Neural cell (in vitro differentiated cells): ENCODE measurements around the gene GALNT16. TPM values are rescaled to one million over a fixed set of nuclear protein-coding genes. Genes with fewer than 3 reads are reported as not detected.

ENCODE experiments used
- H2AFZ ChIP-seq: fragments of 200-600, 300-800 bp; sonication (generic), shearing (Covaris generic); 2 replicates; pipeline ENCODE4 v1.6.0; 2014; ENCODE audit warnings: low read depth, mild to moderate bottlenecking, antibody characterized with exemption, low read length, moderate library complexity
- H3F3A ChIP-seq: fragments of 200-600 bp; shearing (Covaris generic); 2 replicates; pipeline ENCODE4 v1.6.1; 2016; ENCODE audit warnings: mild to moderate bottlenecking, moderate library complexity, mixed read lengths, antibody characterized with exemption, low read length; ENCODE audit not compliant: insufficient read depth, poor library complexity, severe bottlenecking
- H3K27ac ChIP-seq: fragments of 200-600, 300-800 bp; sonication (generic), shearing (Covaris generic); 2 replicates; pipeline ENCODE4 v1.5.1; 2014; ENCODE audit warnings: mild to moderate bottlenecking, low read length, moderate library complexity
- H3K27me3 ChIP-seq: fragments of 300-800, 200-600 bp; sonication (generic), shearing (Covaris generic); 2 replicates; pipeline ENCODE4 v1.6.0; 2014; ENCODE audit warnings: mild to moderate bottlenecking, low read depth, low read length, moderate library complexity; ENCODE audit not compliant: insufficient read depth
- H3K36me3 ChIP-seq: fragments of 300-800, 200-600 bp; sonication (generic), shearing (Covaris generic); 2 replicates; pipeline ENCODE4 v1.5.1; 2014; ENCODE audit warnings: mild to moderate bottlenecking, antibody characterized with exemption, low read length, moderate library complexity; ENCODE audit not compliant: insufficient read depth
- H3K4me2 ChIP-seq: fragments of 300-800, 200-600 bp; sonication (generic), shearing (Covaris generic); 2 replicates; pipeline ENCODE4 v1.6.0; 2014; ENCODE audit warnings: mild to moderate bottlenecking, low read length
- H3K4me3 ChIP-seq: fragments of 300-800, 200-600 bp; sonication (generic), shearing (Covaris generic); 2 replicates; pipeline ENCODE4 v1.5.1; 2014; ENCODE audit warnings: mild to moderate bottlenecking, low read length, moderate library complexity
- H3K79me2 ChIP-seq: fragments of 200-600 bp; shearing (Covaris generic); replicated peaks from 2 replicates; pipeline ENCODE4 v1.6.0; 2014; ENCODE audit warnings: mild to moderate bottlenecking, low read length, moderate library complexity; ENCODE audit not compliant: insufficient read depth
- H3K9ac ChIP-seq: fragments of 300-800, 200-600 bp; sonication (generic), shearing (Covaris generic); 2 replicates; pipeline ENCODE4 v1.6.1; 2016; ENCODE audit warnings: mild to moderate bottlenecking, low read length, mixed read lengths
- H3K9me2 ChIP-seq: fragments of 200-600 bp; shearing (Covaris generic); 2 replicates; pipeline ENCODE4 v1.6.1; 2016; ENCODE audit warnings: mild to moderate bottlenecking, low read length, mixed read lengths; ENCODE audit not compliant: insufficient read depth
- H3K9me3 ChIP-seq: fragments of 200-600, 300-800 bp; sonication (generic), shearing (Covaris generic); 2 replicates; pipeline ENCODE4 v1.6.1; 2016; ENCODE audit warnings: mild to moderate bottlenecking, mixed run types, low read length, moderate library complexity, mixed read lengths
- H4K20me1 ChIP-seq: fragments of 200-600 bp; shearing (Covaris generic); 2 replicates; pipeline ENCODE4 v1.6.1; 2016; ENCODE audit warnings: mild to moderate bottlenecking, mixed run types; ENCODE audit not compliant: insufficient read depth
- CTCF ChIP-seq: fragments of 450-650 bp; IDR thresholded peaks from 2 replicates; pipeline ENCODE4 v1.5.1; 2014; ENCODE audit warnings: antibody characterized with exemption, mild to moderate bottlenecking, moderate library complexity; ENCODE audit not compliant: poor library complexity, severe bottlenecking
- EP300 ChIP-seq: fragments of 450-650 bp; conservative IDR thresholded peaks from 2 replicates; pipeline ENCODE4 v1.6.1; 2014; ENCODE audit warnings: antibody characterized with exemption, mild to moderate bottlenecking, moderate library complexity; ENCODE audit not compliant: poor library complexity, severe bottlenecking
- EZH2 ChIP-seq: fragments of 200-600, 300-800 bp; shearing (Covaris generic), sonication (generic); IDR thresholded peaks from 2 replicates; pipeline ENCODE4 v1.6.1; 2014; ENCODE audit warnings: antibody characterized with exemption, low read length, borderline replicate concordance, mild to moderate bottlenecking; ENCODE audit not compliant: insufficient read depth, poor library complexity, severe bottlenecking
- MXI1 ChIP-seq: fragments of 450-650 bp; conservative IDR thresholded peaks from 2 replicates; pipeline ENCODE4 v1.6.1; 2014; ENCODE audit warnings: antibody characterized with exemption, mild to moderate bottlenecking; ENCODE audit not compliant: poor library complexity, severe bottlenecking
- POLR2AphosphoS5 ChIP-seq: IDR thresholded peaks from 2 replicates; pipeline ENCODE4 v1.6.1; 2012
- RAD21 ChIP-seq: fragments of 450-650 bp; conservative IDR thresholded peaks from 2 replicates; pipeline ENCODE4 v1.6.1; 2014; ENCODE audit warnings: antibody characterized with exemption, mild to moderate bottlenecking, moderate library complexity
- SMC3 ChIP-seq: fragments of 450-650 bp; conservative IDR thresholded peaks from 2 replicates; pipeline ENCODE4 v1.6.1; 2014; ENCODE audit warnings: antibody characterized with exemption, mild to moderate bottlenecking, moderate library complexity; ENCODE audit not compliant: poor library complexity
- TAF1 ChIP-seq: IDR thresholded peaks from 2 replicates; pipeline ENCODE4 v1.6.1; 2012; ENCODE audit warnings: low read depth
- polyA plus RNA-seq: library from polyadenylated mRNA; depleted of rRNA; stranded (reverse); fragments of >200 nt; gene quantifications from 2 replicates; pipeline ENCODE4 v1.2.3, GENCODE V29; 2014
- TF ChIP-seq, protein P1 (sequence below): IDR thresholded peaks from 2 replicates; pipeline ENCODE4 v1.6.1; 2012; ENCODE audit warnings: borderline replicate concordance

The GALNT16 gene
- polyA plus RNA-seq, 1 donor from 2014 or later: 23.8 TPM

GRCh38 chr14:69237142-69237541 is 22.8 kb upstream of the GALNT16 start:
- H3K4me3 ChIP-seq: peak overlapping the region; percentile 44

GRCh38 chr14:69237584-69237983 is 22.4 kb upstream of the GALNT16 start:
- Histone ChIP-seq H3K9me3 (no peaks in the 10 kb centered on the region), H3K27me3 (no peaks in the 10 kb centered on the region), H3K4me3 (peak overlapping the region; percentile 44), H3K9ac (peak overlapping the region; percentile 17), H3K4me2 (no peak overlapping the region), H3K36me3 (peaks cover 27% of the 10 kb centered on the region), H4K20me1 (no peaks in the 10 kb centered on the region), H3K79me2 (no peaks in the 10 kb centered on the region), H2AFZ (no peak overlapping the region), H3K27ac (peak overlapping the region; percentile 59), H3K9me2 (no peaks in the 10 kb centered on the region), H3F3A (peaks cover 3% of the 10 kb centered on the region)
- TF ChIP-seq CTCF: no peak

More at GRCh38 chr14:69237142-69237541, 22.8 kb upstream of the GALNT16 start:
- Histone ChIP-seq H3K9me2 (no peaks in the 10 kb centered on the region), H3K27ac (peak overlapping the region; percentile 59), H4K20me1 (no peaks in the 10 kb centered on the region), H3K79me2 (no peaks in the 10 kb centered on the region), H3K9me3 (no peaks in the 10 kb centered on the region), H3F3A (peaks cover 3% of the 10 kb centered on the region), H3K36me3 (peaks cover 27% of the 10 kb centered on the region), H3K9ac (peak overlapping the region; percentile 17), H3K4me2 (no peak overlapping the region), H3K27me3 (no peaks in the 10 kb centered on the region), H2AFZ (no peak overlapping the region)
- TF ChIP-seq MXI1 (peak; percentile 36), SMC3 (peak; percentile 47), EZH2 (no peak), EP300 (peak; percentile 67), POLR2AphosphoS5 (peak; percentile 94), TAF1 (no peak), RAD21 (peak; percentile 12), CTCF (no peak)
- TF ChIP-seq, protein P1, sequence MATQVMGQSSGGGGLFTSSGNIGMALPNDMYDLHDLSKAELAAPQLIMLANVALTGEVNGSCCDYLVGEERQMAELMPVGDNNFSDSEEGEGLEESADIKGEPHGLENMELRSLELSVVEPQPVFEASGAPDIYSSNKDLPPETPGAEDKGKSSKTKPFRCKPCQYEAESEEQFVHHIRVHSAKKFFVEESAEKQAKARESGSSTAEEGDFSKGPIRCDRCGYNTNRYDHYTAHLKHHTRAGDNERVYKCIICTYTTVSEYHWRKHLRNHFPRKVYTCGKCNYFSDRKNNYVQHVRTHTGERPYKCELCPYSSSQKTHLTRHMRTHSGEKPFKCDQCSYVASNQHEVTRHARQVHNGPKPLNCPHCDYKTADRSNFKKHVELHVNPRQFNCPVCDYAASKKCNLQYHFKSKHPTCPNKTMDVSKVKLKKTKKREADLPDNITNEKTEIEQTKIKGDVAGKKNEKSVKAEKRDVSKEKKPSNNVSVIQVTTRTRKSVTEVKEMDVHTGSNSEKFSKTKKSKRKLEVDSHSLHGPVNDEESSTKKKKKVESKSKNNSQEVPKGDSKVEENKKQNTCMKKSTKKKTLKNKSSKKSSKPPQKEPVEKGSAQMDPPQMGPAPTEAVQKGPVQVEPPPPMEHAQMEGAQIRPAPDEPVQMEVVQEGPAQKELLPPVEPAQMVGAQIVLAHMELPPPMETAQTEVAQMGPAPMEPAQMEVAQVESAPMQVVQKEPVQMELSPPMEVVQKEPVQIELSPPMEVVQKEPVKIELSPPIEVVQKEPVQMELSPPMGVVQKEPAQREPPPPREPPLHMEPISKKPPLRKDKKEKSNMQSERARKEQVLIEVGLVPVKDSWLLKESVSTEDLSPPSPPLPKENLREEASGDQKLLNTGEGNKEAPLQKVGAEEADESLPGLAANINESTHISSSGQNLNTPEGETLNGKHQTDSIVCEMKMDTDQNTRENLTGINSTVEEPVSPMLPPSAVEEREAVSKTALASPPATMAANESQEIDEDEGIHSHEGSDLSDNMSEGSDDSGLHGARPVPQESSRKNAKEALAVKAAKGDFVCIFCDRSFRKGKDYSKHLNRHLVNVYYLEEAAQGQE: peak; percentile 53
